GM18502 (cell line): Measurements from ENCODE around the gene TWIST2.

Experiments
- ATAC-seq: cut with Tn5 transposase; IDR thresholded peaks from one replicate; pipeline ENCODE4 v1.9.1; 2021; ENCODE audit warnings: mild to moderate bottlenecking; ENCODE audit not compliant: unreplicated experiment, poor library complexity

Gene TWIST2

DNA sequence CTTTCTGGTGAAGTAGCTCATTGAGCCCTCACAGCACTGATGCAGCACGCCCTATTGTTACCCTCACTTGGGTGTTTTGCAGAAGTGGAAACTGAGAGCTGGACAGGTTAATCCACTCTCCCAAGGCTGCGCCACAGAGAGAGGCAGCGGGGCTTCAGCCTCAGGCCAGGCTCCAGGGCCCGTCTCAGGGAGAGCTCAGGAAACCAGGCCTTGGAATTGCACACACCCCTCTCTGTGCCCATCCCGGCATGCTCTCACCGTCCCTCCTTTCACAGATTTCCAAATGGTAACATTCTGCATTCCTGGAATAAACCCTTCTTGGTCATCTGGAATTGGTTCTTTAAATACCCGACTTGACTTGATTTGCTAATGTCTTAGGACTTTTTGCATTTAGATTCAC is 51.5 kb downstream of the TWIST2 start:
- no peak for ATAC-seq

DNA sequence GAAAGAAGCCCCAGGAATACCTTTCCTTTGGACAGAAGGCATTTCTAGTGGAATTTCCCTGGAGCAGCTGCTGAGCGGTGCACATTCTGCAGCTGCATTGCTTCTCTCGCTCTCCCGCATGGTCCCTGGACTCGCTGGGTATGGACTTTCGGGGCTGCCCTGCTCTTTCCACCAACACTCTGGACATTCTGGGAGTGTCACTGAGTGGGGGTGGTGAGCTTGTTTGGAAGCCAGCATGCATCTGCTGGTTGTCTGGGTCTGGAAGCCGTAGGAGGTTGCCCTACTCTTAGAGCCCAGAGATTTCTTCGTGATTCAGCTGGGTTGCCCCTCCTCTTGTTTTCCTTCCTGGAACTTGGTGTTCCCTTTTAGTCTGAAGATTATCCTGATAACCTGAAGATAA is 52.6 kb downstream of the TWIST2 start:
- ATAC-seq: no peak

DNA sequence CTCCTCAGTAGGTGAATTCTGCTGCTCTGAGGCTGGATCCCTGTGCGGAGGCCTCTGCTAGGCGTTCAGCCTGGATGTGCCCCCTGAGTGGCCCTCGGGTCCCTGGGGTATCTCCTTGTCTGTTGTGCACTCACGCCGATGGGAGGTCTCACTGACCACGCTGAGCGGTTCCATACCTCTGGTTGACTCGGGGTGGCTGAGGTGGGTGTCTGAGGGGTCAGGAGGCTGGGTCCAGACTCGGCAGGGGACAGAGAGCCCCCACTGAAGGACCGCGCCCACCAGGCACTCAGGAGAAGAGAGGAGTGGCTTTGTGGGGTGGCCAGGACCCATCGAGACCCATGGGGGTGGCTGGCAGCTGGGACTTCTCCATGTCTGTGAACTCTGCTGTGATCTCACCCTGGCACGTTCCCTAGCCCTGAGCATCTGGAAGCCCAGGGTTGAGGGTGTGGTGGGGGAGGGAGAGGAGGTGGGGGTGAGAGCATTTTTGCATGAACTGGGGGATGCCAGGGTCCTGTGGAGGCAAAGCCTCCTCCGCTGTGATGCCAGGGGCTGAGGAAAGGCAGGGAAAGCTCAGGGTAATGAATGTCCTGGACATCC is 53.7 kb downstream of the TWIST2 start:
- no peak for ATAC-seq

DNA sequence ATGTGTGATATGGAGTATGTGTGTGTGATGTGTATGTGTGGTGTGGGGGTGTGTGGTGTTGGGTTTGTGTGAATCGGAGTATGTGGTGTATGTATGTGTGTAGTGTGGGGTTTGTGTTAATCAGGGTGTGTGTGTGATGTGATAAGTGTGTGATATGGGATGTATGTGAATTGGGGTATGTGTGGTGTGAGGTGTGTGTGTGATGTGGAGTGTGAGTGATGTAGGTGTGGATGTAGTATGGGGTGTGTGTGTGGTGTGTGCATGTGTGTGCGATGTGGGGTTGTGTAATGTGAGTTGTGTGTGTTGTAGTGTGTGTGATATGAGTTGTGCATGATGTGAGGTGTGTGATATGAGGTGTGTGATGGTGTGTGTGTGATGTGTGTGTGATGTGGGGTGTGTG is 54.4 kb downstream of the TWIST2 start:
- ATAC-seq: no peak

DNA sequence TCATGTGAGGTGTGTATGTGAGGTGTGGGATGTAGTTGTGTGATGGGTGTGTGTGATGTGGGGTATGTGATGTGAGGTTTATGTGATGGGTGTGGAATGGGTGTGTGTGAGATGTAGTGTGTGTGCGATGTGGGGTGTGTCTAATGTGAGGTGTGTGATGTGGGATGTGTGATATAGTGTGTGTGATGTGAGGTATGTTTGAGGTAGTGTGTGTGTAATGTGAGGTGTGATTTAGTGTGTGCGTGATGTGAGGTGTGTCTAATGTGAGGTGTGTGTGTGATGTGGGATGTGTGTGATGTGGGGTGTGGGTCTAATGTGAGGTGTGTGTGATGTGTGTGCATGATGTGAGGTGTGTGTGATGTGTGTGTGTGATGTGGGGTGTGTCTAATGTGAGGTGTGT is 55.3 kb downstream of the TWIST2 start:
- no peak for ATAC-seq

DNA sequence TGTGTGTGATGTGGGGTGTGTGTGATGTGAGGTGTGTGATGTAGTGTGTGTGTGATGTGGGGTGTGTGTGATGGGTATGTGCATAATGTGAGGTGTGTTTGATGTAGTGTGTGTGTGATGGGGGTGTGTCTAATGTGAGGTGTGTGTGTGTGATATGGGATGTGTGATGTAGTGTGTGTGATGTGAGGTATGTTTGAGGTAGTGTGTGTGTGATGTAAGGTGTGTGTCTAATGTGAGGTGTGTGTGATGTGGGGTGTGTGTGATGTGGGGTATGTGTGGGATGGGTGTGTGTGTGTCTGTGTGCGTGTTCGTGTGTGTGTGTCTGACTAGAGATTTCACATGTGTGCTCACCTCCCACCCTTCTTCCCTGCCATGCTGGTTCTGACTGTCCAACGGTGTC is 56.3 kb downstream of the TWIST2 start:
- ATAC-seq: no peak

DNA sequence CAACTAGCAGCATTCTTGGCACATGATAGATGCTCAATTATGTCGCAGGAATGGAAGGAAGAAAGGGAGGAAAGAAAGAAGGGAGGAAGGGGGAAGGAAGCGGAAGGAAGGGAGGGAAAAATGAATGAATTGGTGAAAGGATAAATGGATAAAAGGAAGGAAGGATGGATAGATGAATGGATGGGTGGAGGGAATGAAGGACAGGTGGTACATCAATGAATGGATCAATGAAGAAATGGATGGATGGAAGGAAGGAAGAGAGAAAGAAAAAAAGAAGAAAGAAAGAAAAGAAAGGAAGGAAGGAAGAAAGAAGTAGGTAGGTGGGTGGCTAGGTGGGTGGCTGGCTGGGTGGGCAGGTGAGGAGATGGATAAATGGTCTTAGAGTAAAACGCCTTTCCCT is 56.8 kb downstream of the TWIST2 start:
- ATAC-seq: no peak

DNA sequence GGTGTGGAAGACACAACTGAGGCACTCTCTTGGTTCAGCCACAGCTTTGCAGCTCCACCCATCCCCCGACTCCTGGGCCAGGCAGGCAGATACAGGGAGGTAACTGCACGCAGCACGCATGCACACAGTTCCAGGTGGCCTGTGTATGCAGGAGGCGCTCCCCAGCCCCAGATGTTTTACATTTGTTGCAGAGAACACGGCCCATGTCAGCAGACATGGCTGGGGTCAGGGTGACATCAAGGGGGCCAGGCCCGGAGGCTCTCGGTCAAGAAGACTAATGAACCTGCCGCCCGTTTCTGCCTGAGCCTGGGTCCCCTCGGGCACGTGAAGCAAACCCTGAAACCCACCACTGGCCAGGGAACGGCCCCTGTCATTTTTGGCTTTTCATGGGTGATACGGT is 57.3 kb downstream of the TWIST2 start:
- no peak for ATAC-seq

DNA sequence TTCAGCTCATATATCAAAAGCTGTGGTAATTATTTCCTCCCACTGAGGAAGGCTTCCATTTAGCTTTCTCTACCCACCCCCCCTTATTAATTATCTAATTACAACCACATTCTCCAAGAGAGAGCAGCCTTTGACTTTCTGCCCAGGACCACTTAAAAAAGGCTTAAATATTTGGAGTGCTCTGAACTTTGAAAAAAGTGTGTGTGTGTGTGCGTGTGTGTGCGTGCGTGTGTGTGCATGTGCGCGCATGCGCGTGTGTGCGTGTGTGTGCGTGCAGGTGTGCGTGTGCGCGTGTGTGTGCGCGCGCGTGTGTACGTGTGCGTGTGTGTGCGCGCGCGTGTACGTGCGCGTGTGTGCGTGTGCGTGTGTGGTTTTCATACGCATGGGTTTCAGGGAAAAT is 57.8 kb downstream of the TWIST2 start:
- ATAC-seq: no peak

DNA sequence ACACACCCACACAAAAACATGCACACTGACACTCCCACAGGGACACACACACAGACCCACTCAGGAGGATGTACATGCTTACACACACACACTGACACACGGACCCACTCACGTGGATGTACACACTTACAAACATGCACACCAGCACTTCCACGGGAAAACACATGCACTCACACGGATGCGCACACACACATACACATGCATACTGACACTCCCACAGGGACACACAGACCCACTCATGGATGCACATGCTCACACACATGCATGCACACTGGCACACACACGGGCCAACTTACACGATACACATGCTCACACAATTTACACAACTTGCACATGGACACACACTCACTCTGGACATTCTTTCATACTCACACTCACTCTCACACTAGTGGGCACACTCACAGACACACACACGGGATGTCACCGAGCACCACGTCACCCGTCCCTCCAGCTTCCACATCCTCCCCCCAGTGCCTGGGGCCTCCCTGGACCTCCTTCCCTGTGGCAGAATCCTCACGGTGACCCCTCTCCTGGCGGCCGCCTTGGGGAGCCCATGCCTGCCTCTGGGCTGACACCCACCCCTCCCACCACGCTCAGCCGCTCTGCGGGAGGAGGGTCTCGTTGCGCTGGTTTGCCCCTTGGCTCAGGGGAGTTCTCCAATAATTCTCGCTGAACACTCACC is 58.5 kb downstream of the TWIST2 start:
- ATAC-seq: no peak

DNA sequence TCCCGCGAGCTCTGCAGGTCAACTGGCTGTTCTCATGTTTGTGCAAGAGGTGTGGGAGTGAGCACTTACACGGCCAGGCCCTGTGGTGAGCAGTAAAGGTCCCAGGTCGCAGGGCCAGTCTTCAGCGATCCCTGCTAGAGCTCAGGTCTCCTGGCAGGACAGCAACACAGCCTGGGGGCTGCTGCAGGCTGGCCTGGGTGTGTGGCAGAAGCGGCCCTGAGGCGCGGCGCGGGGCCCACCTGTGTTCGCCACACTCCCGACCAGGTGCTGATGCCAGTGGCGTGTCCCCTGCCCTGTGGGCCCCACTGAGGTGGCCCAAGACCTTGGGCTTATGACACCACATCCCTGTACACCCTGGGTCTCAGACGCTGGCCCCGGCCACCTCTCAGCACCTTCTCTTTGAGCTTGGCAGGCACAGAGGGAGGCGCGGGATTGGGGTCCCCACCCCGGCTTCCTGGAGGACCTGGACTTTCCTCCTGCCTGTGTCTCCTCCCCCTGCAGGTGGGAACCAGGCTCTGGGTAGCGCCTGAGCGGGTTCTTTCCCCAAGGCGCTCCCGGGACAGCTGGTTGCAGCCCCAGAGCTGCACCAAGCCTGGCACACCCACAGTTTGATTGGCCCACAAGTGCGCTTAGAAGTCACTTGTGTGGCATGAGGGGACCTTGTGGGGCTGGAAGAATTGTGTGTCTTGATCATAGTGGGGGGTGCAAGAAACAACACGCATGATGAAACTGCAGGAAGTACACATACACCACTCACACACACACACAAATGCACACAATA is 59.2 kb downstream of the TWIST2 start:
- no peak for ATAC-seq

DNA sequence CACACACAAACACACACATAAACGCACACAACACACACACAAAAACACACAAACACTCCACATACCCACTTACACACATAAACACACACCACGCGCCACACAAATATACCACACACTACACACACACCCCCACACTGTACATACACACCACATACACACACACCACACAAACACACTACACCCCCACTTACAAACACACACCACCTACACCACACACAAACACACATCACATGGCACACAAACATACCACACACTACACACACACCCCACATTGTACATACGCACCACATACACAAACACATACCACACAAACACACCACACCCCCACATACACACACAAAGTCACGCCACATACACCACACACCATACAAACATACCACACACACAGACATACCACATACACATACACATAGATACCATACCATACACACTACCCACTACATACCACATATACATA is 59.9 kb downstream of the TWIST2 start:
- no peak for ATAC-seq

DNA sequence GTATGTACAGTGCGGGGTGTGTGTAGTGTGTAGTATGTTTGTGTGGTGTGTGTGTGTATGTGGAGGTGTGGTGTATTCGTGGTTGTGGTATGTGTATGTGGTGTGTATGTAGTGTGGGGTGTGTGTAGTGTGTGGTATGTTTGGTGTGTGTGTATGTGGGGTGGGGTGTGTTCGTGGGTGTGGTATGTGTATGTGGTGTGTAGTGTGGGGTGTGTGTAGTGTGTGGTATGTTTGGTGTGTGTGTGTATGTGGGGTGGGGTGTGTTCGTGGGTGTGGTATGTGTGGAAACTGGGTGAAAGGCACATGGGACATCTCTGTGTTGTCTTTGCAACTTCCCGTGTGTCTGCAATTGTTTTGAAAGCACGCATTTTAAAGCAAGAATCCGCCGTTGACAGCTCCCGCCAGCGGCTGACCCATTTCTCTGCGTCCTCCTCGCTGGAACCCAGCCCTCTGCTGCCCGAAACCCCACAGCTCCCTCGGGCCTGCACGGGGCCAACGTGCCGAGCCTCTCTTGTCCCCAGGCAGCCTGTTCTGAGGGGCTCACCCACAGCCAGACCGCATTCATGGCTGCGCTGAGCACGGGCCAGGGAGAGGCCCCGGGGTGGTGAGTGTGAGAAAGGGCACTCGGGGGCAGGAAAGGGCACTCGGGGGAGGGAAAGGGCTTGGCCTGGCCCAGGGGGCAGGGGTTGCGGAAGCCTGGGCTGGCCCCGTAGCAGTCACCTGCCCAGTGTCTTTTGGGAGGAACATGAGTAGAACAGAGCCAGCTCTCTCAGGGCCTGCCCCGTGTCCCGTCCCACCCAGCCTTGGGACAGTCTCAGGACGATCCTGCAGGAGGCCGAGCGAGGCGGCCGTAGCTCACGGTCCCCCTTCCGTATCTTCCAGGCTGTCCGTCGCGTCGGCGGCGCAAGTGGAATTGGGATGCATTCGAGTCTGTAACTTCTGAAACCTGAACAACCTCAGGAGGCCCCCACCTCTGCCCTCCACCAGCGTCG is 61.4 kb downstream of the TWIST2 start:
- no peak for ATAC-seq

DNA sequence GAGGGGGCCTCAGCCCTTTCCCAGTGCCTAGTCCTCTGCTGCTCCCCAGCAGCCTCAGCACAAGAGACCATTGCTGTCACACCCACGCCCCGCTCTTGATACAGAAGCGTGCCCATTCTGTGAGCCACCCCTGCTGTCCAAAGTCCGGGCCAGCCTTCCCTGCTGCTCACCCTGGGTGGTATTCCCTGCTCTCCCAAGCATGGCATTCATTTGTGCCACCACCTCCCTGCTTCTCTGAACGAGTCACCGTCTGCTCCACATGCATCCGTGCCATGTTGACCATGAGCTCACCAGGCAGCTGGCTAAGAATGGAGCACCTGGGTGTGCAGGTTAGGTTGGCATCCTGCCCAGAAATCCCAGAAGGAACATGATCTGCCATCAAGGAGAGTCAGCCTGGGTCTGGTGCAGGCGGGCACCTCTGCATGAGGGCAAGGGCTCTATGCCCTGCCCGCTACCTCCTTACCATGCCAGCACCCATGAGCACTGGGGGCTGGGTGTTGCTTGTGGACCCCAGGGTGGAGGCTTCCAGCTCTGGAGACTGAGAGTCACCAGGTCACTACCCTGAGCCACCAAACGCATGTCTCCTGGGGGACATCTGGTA is 63.0 kb downstream of the TWIST2 start:
- ATAC-seq: no peak

DNA sequence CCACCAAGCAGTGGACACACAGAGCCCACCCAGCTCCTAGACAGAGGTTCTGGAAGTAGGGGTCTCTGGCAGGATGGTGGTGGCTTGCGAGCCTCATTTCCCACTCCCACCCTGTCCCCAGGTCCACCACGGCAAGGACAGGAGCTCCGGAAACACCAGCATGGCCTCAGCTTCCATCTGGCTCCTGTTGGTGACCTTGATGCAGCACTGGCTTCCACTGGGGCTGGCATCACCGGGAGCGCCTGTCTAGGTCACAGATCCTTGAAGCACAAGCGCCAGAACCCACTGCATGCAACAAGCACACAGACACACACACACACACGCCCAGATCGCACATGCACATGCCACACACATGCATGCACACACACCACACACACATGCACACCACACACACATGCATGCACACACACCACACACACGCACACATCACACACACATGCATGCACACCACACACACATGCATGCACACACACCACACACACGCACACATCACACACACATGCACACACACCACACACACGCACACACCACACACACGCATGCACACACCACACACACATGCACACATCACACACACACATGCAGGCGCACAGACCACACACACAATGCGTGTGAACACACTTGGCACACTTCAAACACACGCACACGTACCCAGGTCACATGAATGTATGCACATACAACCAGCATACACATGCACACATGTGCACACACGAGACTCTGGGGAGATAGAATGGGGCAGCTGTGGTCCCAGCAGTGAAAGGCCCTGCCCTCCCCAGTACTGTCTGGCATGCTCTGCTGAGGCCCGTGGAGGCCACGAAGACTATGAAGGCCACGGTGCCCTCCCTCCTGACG is 63.7 kb downstream of the TWIST2 start:
- ATAC-seq: no peak

DNA sequence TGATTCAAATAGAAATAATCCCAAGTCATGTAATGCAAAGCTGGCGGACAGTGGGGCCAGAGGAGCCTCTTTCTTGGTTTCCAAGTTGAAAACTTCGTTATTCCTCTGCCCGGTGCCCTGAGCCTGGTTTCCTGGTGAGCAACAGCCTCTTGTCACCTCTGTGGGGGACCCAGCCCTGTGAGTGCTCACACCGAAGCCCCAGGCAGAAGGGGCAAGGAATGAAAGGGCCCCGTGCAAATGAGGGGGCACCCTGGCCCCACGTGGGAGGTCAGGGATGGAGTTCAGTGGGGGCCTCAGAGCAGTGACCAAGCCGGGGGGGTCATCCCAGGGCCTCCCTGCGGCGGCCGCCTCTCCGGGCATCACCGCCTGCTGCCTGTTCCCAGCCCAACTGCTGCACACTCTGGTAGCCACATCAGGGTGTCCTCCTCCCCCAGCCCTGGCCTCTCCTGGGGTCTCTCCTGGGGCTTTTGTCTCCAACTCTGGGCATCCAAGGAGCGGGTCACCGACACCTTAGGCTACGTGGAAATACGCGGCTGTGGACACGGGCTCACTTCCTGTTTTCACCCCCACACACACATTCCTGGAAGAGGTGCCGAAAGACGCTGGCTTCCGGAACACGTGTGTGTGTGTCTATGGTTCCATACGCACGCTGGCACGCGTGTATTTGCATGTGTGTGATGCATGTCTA is 64.5 kb downstream of the TWIST2 start:
- no peak for ATAC-seq

DNA sequence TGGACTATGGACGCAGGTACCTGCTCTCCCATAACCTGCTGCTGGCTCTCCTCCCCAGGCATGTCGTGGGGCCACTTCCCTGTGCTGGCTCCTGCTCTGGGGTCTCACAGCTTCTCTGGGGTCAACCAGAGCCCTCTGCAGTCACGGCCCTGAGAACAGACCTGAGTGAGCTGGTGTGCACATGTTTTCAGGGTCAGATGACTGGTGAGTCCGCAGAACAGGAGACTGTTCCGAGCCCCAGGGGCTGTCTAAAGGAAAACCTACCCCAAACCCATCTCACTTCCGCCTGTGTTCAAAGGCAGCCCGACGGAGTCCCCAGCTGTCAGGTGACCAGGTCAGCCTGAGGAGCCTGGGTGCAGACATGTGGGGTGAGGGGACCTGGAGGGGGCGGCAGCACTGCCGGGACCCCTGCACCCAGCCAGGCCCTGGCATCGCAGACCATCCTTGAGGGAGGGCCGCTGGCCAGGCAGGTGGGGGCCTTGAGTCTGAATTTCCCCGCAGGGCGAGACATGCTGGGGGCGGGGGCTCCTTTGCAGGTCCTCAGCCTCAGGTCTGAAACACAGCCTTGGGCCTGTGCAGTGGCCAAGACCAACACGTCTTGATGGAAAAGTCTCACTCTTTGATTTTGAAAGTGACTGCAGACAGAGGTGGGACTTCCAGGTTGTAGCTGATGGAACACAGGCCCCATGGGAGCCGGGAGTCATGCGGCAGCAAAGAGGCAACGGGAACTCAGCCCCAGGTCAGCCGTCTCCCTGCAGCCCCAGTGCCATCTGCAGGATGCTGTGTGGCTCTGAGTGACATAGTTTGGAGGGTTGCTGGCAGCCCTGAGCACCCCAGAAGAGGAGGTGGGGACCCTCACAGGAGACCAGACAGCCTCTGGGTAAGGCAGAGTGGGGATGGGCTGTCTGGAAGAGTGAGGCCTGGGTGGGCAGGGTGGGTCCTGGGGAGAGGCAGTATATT is 65.3 kb downstream of the TWIST2 start:
- no peak for ATAC-seq
